HL-60/S4 treated with phorbol 12-myristate 13-acetate at 8.2 ng/mL for 4 days and 3 days (cell line): Measurements from ENCODE around the gene TMEM269.

ENCODE experiments used
- in situ Hi-C: fragments of 300-500 bp; cut with MboI; formaldehyde crosslinking; loops from 2 replicates; pipeline ENCODE4 v1.15.0; 2022; ENCODE audit warnings: low sequenced_read_pairs

TMEM269 gene, protein sequence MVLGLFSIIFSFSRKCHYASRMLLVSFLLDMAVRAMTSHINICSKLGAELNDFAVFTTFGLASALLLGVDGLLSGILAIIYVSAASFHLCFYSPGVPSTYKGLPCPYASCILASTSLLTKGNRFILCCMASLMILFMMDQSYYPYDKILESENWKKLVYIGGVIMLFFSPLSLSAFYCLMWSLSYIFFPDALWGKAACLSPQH

DNA sequence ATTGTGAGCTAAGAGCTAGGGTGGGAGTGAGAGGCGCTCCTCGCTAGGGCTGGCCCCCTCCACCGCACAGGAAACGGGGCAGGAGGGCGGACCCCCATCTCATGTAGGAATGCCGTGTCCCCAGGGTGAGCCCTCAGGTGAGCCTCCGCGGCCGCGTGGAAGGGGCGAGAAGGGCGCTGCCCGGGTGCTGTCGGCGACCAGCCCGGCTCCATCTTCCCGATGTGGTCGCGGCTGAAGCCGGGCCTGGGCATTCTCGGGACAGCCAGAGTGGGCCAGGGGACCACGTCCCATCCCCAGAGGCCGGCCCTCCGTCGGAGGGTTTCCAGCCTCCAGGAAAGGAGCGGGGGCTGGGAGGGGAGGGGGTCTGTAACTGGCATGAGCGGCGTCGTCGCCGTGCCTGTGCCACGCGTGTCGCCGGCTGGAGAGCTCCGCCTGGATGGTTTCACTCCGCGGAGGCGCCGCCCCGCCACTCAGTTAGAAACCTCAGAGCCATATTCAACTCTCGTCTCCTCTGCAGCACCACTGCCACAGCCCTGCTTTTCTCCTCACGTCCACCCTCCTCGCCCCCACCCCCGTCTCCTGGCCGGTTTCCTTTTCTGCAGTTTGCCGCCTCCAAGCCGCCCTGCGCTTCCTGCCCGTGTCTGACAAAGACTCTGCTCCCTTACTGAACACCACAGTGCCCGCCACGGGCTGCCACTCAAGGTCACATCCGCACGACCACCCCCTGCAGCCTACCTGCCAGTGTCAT, at the start of gene TMEM269:
Gene TMEM269, plus strand, starts transcription at position 46 of the 748 bp plus-strand sequence. CDS start 4,903 bp downstream, outside the sequence.
- in situ Hi-C loops: loop anchor here (25.0 kb wide), 1 partner anchor 277 kb away; no protein-coding TSS in a partner anchor

DNA sequence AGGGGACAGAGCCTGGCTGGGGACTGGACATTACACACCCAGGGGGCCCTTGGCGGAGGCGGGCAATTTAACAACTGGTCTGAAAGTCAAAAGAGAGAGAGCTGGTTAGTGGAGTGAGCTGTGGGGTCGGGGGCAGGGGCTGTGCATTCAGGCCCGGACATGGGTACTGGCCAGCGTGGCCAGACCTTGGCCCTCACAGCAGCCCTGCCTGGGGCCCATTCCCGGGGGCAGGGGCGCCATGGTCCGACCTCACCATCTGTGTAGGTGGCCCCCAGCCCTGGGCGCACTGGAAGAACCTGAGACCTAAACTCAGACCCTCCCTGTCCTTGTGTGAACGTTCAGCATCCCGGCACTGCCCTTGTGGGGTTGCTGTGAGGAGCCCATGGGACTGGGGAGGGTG, 49.7 kb upstream of the TMEM269 start:
- in situ Hi-C loops: no loop called here

DNA sequence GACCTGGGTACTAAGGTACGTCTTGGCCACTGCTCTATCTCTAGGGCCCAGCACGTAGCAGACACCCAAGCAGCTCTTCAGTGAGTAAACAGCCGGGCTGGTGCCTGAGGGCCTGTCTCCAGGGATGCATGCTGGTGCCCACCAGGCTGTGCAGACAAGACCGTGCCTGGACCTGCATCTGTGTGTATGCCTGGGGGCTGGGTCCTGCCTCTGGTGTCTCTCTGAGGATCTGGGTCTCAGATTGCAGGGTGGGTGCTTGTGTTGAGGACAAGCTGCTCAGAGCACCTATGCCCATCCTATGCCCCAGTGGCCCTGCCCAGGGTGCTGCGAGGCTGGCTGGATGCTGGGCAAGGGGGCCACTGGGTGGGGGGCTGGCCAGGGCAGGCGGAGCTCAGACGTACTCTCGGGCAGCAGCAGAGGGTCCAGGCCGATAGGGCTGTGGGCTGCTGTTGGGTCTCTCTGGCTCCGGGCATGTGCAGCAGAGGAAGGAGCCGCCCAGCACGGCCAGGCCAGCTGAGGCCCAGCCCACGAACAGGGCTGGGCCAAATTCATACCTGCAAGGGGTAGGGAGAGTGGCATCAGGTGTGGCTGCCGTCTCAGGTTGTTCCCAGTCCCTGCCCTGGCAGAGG, 49.2 kb upstream of the TMEM269 start:
- in situ Hi-C loops: no loop called here

DNA sequence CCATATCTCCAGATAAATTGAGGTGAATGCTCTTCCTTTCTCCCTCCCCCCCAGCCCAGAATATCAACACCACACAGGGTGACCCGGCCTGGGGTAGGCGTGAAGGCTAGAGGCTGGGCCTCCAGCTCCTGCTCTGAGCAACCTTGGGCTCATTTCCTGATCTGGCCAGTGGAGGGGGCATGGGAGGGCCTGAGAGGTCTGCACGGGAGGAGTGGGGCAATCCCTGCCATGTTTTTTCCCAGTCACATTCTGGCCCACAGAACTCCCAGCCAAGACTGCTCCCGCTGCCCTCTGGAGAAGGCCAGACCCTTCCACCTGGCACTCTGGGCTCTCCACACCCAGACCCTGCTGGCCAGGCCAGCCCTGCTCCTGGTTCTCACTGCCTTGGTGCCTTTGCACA, 48.6 kb upstream of the TMEM269 start:
- in situ Hi-C loops: no loop called here

DNA sequence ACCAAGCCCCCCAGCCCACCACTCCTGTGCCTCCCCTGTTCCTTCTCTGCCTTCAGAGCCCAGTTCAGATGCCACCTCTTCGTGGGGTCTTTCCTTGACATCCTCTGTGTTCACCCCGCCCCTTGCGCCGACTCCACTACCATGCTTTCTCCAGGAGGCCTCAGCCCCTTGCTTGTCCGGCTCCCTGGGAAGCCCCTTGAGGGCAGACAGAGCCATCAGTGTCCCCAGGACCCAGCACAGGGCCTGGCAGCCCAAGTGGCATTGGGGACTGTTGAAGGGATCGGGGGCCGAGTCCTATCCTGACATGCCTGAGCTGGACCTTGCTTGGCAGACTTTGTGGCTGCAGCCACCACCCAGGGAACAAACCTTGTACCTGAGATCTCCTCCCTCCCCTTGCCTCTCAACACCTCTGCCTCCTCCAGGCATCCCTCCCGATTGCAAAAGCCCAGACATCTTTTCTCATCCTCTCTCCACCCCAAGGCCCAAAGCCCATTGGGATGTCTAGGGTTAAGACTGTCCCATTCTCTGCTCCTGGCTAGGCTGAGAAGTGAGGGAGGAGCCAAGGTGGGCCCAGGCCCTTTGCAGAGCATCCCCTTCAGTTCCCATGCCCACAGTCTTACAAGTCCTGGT, 48.1 kb upstream of the TMEM269 start:
- in situ Hi-C loops: no loop called here

DNA sequence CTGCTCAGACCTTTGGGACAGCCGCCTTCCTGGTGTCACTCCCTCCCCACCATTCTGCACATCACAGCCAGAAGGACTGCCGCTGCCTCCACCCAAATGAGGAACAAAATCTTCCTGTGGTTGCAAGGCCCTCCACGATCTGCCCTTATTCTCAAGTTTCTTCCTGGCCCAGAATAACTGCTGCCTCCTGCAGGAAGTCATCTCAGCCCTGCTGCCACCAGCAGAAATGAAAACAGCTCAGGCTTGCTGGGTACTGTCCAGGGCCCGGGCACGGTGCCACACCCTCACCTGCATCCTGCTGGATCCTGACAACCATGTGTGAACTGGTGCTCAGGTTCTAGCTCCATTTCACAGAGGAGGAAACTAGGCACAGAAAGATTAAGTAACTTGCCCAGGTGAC, 47.5 kb upstream of the TMEM269 start:
- in situ Hi-C loops: no loop called here

DNA sequence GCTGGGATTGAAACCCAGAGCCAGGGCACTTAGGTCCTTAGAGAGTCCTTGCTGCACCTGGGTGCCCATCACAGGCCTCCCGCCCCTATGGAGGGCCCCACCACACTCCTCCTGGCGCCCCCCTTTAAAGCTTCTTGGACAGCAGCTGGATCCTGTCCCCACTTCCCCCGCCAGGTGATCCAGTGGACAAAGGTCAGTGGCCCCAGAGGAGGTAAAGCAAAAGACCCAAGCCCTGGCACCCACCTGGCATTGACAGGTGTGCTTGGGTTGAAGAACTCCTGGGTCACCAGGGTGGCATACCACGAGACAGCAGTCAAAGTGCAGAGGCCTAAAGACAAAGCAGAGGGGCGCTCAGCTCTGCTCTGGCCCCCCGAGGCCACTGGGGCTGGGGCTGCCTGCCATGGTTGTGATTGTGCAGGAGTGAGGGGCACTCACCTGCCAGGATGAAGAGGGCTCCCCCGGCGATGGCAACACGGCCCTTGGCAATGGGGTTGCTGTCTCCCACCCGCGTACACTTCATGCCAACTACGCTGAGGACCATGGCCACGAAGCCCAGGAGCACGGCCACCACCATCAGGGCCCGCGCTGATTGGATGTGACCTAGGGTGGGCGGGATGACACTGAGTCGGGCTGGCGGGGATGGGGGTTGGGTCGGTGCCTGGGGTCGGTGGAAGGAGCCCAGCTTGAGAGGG, 46.7 kb upstream of the TMEM269 start:
- in situ Hi-C loops: no loop called here

DNA sequence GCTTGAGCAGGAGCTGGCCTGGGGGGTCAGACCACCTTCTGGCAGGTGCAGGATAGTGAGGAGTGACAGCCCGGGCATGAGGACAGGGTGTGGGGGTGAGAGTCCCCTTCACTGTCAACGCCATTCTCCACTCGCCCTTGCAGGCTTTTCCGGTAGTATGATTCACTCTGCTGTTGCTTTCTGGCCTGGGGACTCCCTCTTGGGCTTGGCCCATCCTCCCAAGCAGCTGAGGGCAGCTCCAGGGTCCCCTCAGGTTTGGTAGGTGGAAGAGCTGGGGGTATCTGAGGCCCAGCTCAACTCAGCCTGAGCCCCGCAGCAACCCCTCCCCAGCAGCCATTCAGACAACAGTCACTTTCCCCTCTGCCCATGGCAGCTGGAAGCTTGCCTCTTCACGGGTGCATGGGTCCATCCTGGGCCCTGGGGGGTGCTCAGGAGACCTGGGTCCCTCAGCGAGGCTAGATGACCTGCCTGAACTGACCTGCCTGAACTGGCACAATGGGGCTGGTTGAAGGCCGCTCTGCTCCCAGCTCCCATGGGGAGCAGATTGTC, 46.0 kb upstream of the TMEM269 start:
- in situ Hi-C loops: no loop called here

DNA sequence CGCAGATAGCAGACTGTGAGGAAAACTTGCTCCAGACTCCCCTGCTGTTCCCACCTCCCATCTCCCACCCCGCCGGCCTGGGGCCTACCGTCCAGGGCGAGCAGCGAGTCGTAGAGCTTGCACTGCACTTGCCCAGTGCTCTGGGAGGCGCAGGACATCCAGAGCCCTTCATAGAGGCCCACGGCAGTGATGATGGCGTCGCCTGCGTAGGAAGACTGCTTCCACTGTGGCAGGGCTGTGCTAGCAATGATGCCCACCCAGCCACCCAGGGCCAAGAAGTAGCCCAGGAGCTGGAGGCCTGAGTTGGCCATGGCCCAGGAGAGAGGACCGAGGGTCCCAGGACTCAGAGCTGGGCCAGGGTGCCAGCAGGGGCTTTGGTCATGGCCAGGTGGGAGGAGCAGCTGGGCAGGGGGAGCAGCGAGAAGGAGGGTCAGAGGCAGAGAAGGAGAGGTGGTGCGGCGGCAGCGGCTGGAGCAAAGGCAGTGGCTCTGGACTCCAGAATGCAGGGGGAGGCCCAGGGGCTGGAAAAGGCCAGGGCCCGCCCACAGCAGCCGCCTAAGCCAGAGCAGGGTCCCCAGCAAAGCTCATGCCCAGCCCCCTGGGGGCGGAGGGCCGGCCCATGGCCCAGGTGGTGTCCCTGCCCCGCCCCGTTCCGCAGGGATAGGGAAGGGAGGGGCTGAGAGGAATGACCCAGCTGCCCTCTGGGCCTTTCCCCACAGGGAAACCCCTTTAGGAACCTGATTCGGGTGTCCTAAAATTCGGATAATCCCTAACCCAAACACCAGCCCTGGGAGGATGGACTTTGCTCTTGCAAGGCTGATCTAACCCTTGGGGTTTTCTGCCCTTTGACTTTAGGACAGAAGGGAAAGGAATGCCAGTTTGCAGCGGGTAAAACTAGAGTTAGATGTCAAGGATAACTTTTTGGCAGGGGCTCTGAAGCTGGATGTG, 44.8 kb upstream of the TMEM269 start, which contains the start of gene CLDN19:
Gene CLDN19, minus strand, starts transcription at position 484 of the 948 bp plus-strand sequence. Its CDS starts 173 bp downstream, at position 311.
- in situ Hi-C loops: no loop called here

DNA sequence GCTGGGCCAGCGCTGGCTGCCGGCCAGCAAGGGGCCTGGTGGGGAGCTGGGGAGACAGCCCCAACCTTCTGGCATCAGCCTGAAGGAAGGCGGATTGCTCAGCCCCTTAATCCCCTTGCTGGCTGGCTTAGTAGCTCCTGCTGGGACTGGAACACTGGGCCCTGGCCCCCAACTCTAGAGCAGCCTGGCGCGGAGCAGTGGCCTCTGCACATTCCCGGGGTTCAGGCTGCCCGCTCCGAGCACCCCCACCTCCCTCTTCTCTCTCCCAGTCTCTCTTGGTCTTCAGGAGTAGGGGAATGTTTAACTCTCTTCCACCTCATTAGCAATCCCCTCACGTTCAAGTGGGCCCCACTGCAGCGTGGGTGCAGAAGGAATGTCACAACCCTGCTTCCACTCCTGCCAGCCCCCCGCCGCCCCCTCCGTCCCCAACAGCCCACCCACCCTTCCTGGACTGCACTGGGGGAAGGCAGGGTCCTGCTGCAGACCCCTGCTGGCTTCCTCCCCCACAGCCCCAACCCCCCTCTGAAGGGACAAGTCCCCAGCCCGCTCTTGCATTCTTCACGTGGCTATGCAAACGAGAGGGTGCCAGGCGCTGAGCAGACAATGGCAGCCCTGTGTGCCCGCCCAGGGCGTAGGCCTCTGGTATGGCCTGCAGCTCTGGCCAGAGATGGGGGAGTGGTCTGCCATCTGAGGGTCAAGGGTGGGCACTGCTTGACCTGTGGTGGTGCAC, 43.8 kb upstream of the TMEM269 start:
- in situ Hi-C loops: no loop called here

DNA sequence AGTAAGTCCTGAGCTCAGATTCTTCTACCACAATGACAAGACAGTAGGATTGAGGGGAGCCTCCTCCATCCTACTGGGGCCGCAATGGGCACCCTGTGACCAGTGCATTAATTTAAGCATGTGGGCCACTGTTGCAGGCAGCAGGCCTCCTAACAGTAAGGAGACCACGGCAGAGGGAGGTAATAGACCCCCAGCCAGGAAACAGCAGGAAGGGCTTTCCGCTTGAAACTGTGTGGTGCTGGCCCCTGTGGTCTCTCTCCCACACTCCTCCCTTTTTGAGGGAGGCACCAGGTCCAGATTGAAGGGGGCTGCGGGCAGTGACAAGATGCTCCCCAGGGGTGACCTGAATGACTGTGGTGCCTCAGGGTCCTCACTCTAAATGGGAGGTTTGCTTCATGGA, 43.1 kb upstream of the TMEM269 start:
- in situ Hi-C loops: no loop called here

DNA sequence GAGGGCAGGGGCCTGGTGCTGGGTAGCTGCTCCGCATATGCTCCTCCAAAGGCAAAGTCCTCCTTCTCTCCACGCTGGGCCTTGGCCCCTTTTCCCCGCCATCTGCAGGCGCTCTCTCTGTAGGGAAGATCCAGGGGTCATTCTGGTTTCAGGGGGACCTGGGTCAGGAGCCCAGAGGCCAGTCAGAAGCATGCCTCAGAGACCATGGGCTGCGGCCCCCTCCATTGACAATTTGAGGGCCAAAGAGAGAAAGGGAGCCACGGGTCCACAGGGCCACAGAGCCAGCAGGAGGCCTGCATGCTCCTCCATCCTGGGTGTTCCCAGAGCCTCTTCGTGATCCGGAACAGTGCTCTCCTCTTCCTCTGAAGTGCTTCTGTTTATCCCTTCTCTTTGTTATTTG, 42.6 kb upstream of the TMEM269 start:
- in situ Hi-C loops: no loop called here

DNA sequence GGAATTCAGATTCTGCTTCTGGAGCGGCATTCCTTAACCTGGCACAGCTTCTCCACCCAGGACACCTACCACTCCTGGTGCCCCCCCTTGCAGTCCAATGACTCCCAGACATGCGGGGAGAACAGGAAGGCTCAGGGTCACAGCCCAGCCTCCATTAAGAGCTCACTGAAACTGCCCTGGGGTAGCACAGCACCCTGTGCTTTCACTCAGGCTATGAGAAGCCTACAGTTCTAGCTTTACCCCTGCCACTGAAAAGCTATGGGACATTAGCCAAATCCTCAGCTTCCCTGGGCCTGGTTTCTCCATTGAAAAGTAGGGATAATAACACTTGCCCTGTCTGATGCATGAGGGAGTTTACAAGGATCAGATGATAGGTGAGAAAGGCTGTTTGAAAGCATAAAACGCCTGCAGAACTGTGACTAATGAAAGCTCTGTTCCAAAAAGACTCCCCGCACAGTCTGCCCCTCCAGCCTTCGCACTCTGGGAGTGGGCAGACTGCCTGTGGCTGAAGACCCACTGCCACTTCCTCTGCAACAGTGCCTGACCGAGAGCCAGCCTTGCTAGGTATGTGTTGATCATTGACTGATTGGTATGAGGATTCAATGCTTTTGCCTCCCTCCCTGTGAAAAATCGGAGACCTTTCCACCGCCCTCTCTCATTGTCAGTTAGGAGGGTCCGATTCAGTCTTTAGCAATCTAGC, 42.0 kb upstream of the TMEM269 start:
- in situ Hi-C loops: no loop called here

DNA sequence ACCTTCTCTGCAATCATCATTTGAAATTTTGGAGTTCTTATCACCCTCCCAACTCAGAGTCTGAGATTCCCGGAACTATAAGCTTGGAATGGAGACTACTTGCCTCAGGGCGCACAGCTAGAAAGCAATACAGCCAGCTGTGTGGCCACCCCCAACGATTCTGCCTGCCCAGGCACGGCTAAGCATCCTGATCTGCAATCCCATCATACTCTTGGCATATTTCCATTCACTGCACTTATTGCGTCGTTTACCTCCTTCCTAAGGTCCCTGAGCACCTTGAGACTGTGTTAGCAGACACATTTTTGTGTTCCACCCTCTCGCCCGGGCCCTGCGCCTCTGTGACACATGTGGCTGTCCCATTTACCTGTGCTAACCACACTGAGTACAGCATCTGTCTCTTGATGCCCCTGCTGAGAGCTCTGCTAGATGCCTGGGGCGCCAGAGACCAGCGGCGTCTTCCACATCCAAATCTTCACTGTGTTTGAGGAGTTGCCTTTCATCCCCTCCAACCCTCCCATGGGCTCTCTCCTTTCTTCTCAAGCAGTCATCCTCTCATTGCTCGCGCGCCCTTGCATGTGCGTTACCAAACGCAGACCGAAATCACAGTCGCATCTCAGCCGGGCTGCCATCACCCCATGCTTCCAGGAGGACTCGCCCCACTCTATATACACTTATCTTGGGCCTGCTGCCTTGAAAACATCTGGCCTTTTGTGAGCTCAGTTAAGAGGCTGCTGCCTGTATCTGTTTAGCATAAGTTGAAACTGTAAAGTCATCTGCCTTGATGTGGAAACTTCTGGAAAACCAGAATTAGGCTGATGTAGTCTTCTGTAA, 41.3 kb upstream of the TMEM269 start:
- in situ Hi-C loops: no loop called here

DNA sequence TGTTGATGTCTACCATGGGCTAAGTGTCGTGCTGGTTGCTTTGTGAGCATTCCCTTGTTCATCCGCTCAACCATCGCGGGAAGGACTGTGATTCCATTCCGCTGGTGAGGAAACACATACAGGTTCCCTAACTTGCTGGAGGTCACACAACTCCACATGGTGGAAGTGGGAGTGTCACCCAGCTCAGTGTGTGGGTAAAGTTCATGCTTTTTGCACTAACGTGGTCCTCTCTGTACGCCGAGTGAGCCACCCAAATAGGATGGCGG, 40.7 kb upstream of the TMEM269 start:
- in situ Hi-C loops: no loop called here

DNA sequence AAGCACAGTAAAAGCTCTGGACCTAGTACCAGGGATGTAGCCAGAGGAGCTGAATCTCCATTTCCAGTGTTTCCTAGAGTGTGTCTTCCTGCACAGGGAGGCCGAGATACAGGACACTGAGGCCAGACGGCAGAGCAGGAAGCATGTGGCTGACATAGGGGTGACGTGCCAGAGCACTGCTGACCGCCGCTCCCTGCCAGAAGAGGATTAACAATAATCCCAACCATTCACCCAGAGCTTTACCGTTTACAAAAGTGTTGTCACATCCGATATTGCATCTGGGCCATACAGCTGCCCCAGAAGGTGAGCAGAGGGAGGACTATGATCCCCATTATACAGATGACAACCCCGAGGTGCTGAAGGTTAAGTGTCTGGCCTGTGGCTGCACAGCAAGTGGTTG, 38.9 kb upstream of the TMEM269 start:
- in situ Hi-C loops: no loop called here

DNA sequence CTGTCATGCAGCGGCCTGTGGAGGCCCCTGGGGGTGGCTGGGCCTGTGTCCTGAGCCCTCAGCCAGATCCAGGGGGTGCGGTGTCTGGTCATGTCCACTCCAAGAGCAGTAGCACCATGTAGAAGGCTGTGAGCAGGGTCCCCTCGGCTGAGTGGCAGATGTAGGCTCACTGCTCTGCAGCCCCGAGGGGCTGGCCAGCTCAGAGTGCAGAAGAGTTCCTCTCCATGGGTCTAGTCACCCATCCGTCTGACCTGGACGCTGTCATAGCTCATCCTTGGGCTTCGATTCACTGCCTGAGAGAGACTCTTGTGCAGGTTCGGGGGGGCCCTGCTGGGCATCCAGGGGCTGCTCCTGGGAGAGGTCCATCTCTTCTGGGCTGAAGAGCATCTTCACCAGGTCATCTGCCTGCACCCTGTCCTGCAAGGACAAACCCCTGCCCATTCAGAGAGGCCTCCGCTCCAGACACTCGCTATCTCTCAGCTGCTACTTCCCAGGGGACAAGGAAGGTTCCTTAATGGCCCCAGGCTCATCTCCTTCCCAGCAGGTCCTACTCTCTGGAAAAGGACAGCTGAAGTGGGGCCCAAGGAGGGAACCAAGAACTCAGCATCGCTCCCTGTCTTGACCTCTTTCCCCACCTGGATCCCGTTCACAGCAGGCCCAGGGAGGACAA, 38.2 kb upstream of the TMEM269 start:
- in situ Hi-C loops: no loop called here
